HG03469 (cell line): ENCODE results near the gene PRKAR1B.

Source experiments
- ATAC-seq: cut with Tn5 transposase; IDR thresholded peaks from one replicate; pipeline ENCODE4 v1.9.1; 2021; ENCODE audit warnings: mild to moderate bottlenecking, moderate library complexity, moderate number of reproducible peaks; ENCODE audit not compliant: unreplicated experiment

The PRKAR1B gene

GRCh38 chr7:527723-528122 is 199.4 kb downstream of the PRKAR1B start:
- ATAC-seq: no peak

- ATAC-seq: no peak
Measured at GRCh38 chr7:526460-527034, 200.5 kb downstream of the PRKAR1B start.

DNA sequence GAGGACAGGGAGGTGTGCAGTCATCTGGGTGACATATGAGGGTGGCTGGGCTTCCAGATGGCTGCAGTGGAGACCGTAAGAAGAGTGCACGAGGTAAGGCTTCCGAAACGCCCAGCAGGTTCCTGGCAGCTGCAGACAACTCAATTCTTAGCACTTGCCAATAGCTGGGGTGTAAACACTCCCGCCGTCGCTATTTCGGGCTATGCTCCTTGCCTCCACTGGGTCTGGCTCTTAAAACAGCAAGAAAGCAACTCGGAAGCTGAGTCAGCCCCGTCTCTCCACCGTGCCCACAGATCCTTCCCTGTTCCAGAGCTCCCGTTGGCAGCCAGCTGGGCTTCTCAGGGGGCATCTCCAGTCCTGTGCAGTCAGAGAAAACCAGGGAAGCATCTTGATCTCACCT is 201.3 kb downstream of the PRKAR1B start:
- ATAC-seq: no peak

DNA sequence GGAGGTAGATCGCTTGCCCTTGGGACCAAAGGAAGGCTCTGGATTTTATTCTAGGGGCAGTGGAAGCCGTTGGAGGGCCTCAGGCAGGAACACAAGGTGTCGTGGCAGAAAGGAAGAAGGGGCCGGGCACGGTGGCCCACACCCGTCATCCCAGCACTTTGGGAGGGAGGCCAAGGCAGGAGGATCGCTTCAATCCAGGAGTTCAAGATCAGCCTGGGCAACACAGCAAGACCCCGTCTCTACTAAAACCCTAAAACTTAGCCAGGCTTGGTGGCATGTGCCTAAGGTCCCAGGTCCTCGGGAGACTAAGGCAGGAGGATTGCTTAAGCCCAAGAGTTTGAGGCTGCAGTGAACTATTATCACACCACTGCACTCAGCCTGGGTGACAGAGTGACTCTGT is 202.3 kb downstream of the PRKAR1B start:
- no peak for ATAC-seq

DNA sequence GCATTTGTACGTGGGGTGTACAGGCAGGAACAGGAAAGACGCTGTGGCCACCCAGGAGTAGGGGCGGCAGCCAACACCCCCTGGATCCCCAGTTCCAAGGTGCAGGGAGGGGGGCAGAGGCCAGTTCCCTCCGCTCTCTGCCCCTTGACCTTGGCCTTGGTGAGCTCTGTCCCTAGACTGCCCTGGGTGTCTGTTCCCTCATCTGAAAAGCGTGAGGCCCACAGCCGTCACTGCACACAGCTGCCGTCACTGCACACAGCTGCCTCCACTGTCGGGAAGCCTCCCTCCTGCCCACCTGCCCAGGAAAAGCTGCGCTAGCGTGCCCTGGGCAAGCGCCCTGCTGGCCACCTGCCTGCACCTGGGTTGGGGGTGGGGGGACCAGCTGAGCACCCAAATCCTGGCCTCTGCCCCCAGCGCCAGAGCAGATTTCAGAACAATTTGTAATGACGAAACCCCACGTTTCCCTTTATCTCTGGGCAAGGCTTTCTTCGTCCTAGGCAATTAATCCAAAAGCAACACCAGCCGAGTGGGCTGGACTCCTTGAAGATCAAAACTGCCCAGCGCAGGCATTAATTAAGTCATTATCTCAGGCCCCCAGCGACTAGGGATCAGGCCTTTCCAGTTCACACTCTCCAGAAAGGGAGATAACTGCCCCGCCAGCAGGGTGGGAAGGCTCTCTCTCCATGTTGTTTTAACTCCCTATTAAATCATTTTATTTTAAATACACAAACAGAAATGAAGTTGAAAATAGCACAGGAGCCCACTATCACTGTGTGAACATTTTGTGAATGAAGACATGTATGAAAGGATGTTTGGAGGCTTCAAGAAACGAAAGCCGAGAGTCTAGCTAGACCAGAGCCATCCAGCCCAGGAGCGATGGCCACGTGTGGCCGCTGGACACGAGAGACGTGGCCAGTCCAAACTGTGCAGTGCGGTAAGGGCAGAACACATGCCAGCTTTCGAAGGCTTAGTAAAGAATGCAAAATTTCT is 203.4 kb downstream of the PRKAR1B start:
- ATAC-seq: no peak

- ATAC-seq: no peak
Measured at GRCh38 chr7:522951-523314, 204.1 kb downstream of the PRKAR1B start.

DNA sequence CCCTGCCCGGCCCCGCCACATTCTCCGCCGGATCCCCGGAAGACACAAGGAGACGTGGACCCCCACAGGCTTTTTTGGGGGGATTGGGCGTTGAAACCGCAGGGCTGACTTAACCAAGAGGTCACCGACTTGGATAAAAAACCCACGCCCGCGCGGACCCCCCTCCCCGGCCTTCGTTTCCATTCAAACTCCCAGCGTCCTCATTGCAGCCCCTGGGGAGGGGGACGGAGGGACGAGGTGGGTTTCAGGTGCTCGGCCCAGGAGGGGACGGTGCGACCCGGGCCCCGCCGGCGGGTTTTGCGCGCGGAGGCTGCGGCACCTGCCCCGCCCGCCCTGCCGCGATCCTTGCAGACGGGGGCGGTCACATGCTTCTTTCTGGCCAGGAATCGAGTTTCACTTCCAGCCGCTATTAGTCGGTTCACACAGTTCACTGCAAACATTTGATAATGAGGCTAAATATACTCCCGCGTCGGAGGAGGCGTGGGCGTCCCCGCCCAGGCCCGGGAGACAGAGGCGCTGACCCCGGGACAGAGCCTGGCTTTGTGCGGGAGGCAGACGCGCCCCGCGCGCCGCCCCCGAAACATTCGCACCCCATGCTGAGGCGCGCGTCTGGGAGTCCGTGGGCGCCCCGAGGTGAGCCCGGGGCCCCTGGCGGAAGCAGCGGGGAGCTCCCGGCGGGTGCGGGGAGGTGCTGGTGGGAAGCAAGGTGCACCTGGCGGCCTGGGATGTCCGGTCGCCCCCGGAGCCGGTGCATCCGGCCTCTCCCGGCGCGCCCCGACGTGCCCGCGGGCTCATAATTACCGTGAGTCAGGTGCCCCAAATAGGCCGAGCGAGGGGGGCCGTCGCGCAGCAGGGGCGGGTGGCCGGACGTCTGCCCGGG is 204.8 kb downstream of the PRKAR1B start:
- no peak for ATAC-seq

- ATAC-seq: no peak
Measured at GRCh38 chr7:521221-522070, 205.6 kb downstream of the PRKAR1B start.

- no peak for ATAC-seq
Measured at GRCh38 chr7:520503-521161, 206.4 kb downstream of the PRKAR1B start.

- no peak for ATAC-seq
Measured at GRCh38 chr7:519484-520390, 207.3 kb downstream of the PRKAR1B start, which contains the start of gene PDGFA. Gene PDGFA (minus strand): TSS chr7:519846. CDS start chr7:519001, 845 bp downstream.

DNA sequence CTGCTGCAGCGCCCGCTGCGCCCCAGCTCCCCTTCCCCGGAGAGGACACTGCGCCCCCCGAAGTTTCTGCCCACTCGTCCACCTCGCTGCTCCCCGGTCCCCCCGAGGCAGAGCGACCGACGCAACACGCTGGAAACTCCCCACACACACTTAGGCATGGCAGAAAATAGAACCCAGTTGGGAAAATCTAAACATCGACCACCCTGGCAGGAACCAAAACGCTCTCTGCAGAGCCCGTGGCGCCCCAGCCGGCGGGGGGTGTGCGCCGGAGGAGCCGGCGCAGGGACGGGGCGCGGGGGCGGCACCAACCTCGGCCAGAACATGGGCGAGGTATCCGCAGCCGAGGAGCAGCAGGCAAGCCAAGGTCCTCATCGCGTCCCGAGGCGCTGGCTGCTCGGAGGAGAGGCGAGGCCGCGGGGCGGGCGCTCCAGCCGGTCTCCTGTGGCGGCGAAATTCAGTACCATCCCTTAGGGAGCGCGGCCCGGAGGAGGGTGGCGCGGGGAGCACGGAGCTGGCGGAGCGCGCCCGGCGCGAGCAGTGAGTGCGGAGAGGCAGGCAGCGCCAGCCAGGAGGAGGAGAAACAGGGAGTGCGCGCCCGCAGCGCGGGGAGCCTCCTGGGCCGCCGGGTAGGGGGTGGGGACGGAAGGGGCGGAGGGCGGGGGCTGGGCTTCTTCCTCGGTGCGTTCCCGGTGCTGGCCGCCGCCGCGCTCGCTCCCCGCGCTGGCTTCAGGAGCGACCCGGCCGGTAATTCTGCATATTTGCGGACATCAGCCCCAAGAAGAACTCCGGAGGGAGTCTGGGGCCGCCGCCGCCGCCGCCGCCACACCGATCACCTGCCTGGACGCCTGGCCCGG is 208.2 kb downstream of the PRKAR1B start:
- no peak for ATAC-seq

DNA sequence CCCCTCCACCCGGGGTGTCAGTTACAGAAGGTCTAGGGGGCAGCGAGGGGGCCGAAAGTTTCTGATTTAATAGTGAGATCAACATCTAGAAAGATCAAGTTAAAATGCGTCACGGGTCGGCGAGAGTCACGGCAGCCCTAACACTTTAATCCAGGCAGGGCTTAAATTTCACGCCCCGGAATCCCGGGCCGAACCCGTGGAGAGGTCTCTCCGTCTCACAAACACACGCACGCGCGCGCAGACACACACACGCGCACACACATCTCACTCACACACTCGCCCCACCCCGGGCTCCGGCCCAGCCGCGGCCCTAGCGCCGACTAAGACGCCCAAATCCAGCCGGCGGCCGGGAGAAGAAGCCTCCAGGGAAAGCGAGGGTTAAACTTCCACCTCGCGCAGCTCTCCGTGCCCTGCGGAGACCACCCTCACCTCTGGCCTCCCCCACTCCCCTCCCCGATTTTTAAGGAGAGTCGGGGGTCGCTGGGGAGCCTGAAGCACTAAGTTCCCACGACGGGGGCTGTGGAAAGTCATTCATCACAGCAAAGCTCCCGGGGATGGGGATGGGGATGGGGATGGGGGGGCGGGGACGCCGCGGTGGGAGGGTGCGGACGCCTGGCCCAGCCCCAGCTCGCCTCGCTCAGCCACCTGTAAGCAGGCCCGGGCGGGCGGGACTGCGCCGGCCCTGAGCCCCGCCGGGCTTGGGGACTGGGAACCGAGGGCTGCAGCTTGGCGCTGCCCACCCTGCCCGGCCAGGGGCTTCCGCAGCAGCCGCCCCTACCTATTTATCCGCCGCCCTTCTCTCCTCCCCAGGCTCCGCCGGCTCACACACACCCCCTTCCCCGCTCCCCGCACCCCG is 209.1 kb downstream of the PRKAR1B start:
- ATAC-seq: no peak

DNA sequence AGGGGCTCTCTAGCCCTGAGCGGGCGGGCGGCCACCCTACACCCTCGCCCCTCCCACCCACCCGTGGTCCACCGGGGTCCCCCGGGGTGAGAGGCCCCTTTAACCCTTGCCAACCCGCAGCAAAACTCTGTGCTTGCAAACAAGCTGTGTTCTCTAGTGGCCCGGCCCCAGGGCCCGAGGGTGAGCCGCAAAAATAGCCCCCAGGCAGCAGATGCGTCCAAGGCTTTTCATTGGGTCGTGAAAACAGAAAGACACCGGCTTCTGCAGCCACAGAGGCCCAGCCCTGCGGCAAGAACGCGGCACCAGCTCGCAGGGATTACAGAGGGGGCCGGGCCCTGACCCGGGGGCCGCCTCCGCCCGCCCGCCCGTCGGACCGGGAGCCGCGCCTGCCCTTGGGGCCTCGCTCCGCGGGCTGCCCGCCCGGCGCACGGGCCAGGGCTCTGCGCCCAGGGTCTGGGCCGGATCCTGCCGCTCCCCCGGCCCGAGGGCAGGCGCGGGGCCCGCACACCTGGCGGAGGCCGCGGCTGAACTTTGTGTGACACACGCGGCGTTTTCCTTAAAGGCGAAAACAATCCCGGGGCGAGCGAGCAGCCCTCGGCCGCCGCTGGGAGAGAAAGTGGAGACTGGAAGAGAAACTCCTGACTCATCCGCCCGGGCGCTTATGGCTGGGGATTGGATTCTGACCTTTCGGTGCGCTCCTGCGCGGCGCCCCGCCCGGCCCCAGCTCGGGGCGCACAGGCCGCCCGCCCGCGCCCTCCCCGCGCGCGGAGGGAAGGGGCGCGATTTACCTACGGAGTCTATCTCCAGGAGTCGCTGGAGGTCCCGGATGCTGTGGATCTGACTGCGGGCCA is 210.2 kb downstream of the PRKAR1B start:
- ATAC-seq: no peak

GRCh38 chr7:516216-516605 is 210.9 kb downstream of the PRKAR1B start:
- ATAC-seq: no peak

DNA sequence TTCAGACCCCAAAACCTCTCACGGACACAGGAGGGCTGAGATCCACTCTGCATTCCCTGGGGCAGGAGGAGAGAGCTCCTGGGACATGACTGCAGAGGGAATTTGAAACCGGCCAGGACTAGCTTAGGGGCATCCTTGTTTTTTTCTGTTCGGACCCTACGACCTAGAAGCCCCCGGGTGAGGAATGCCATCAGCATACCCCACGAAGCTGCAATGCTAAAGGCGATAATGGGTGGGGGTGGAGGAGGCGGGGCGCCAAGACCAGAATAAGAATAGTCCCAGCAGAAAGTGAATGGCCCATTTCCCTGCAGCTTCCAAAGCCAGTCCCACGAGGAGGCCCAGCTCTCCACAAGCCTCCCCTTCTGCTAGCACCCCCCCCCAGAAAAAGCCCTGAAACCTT is 211.5 kb downstream of the PRKAR1B start:
- no peak for ATAC-seq
